Measurements from ENCODE around the gene TMEM18. TPM values are rescaled to one million over a fixed set of nuclear protein-coding genes. Genes with fewer than 3 reads are reported as not detected.

TMEM18 gene
- polyA plus RNA-seq, 1 donor from 2014 or later, result 58.6 TPM

- Histone ChIP-seq H2AFZ (ENCODE audit: low read depth, low read length) (peak overlapping the region; percentile 80), H3K4me3 (ENCODE audit: low read length) (peak overlapping the region; percentile 84), H3K9me2 (ENCODE audit: insufficient read depth, low read length) (no peaks in the 10 kb centered on the region), H3K4me2 (ENCODE audit: low read length) (peak overlapping the region; percentile 82), H3K27me3 (ENCODE audit: insufficient read depth, low read depth, low read length) (no peaks in the 10 kb centered on the region), H3K27ac (ENCODE audit: low read length) (peak overlapping the region; percentile 68), H3K9me3 (ENCODE audit: low read length) (no peaks in the 10 kb centered on the region), H3K79me2 (replicated peaks; ENCODE audit: insufficient read depth, low read length) (no peaks in the 10 kb centered on the region), H3F3A (ENCODE audit: insufficient read depth, low read length, poor library complexity, severe bottlenecking) (no peaks in the 10 kb centered on the region), H3K36me3 (ENCODE audit: insufficient read depth, low read length) (no peaks in the 10 kb centered on the region), H3K9ac (ENCODE audit: low read length) (peak overlapping the region; percentile 97), H4K20me1 (ENCODE audit: insufficient read depth) (no peaks in the 10 kb centered on the region)
- TF ChIP-seq TAF1 (IDR thresholded peaks at IDR 0.05; ENCODE audit: low read depth) (no peak), SMC3 (conservative IDR thresholded peaks at IDR 0.05; ENCODE audit: poor library complexity) (no peak), POLR2AphosphoS5 (IDR thresholded peaks at IDR 0.05) (peak; percentile 52), RAD21 (conservative IDR thresholded peaks at IDR 0.05) (no peak), CTCF (IDR thresholded peaks at IDR 0.05; ENCODE audit: poor library complexity, severe bottlenecking) (no peak), MXI1 (conservative IDR thresholded peaks at IDR 0.05; ENCODE audit: poor library complexity, severe bottlenecking) (peak; percentile 74), REST (IDR thresholded peaks at IDR 0.05; ENCODE audit: borderline replicate concordance) (no peak), EP300 (conservative IDR thresholded peaks at IDR 0.05; ENCODE audit: poor library complexity, severe bottlenecking) (no peak), EZH2 (IDR thresholded peaks at IDR 0.05; ENCODE audit: borderline replicate concordance, insufficient read depth, low read length, poor library complexity, severe bottlenecking) (no peak)
These were observed 555 bp downstream of the TMEM18 start for GRCh38 chr2:676647-677055.

GRCh38 chr2:675982-676646 is 1.1 kb downstream of the TMEM18 start:
- Histone ChIP-seq H3K27ac (ENCODE audit: low read length) (peak overlapping the region; percentile 68), H3K4me2 (ENCODE audit: low read length) (peak overlapping the region; percentile 82), H3K9me2 (ENCODE audit: insufficient read depth, low read length) (no peaks in the 10 kb centered on the region), H4K20me1 (ENCODE audit: insufficient read depth) (no peaks in the 10 kb centered on the region), H3K9me3 (ENCODE audit: low read length) (no peaks in the 10 kb centered on the region), H3F3A (ENCODE audit: insufficient read depth, low read length, poor library complexity, severe bottlenecking) (no peaks in the 10 kb centered on the region), H3K36me3 (ENCODE audit: insufficient read depth, low read length) (no peaks in the 10 kb centered on the region), H3K27me3 (ENCODE audit: insufficient read depth, low read depth, low read length) (no peaks in the 10 kb centered on the region), H3K9ac (ENCODE audit: low read length) (peak overlapping the region; percentile 97), H3K4me3 (ENCODE audit: low read length) (peak overlapping the region; percentile 84), H3K79me2 (replicated peaks; ENCODE audit: insufficient read depth, low read length) (no peaks in the 10 kb centered on the region), H2AFZ (ENCODE audit: low read depth, low read length) (peak overlapping the region; percentile 80)
- TF ChIP-seq SMC3 (conservative IDR thresholded peaks at IDR 0.05; ENCODE audit: poor library complexity) (peak; percentile 81), CTCF (IDR thresholded peaks at IDR 0.05; ENCODE audit: poor library complexity, severe bottlenecking) (peak; percentile 75), MXI1 (conservative IDR thresholded peaks at IDR 0.05; ENCODE audit: poor library complexity, severe bottlenecking) (peak; percentile 90), TAF1 (IDR thresholded peaks at IDR 0.05; ENCODE audit: low read depth) (no peak), REST (IDR thresholded peaks at IDR 0.05; ENCODE audit: borderline replicate concordance) (no peak), RAD21 (conservative IDR thresholded peaks at IDR 0.05) (peak; percentile 84), POLR2AphosphoS5 (IDR thresholded peaks at IDR 0.05) (no peak), EZH2 (IDR thresholded peaks at IDR 0.05; ENCODE audit: borderline replicate concordance, insufficient read depth, low read length, poor library complexity, severe bottlenecking) (no peak)

All from neural cell (in vitro differentiated cells).